GM23338 (cell line): Measurements from ENCODE around the gene PRELID2.

Source experiments
- CREB1 ChIP-seq: fragments of 250-450 bp; sonication (Bioruptor Pico); IDR thresholded peaks from 2 replicates; pipeline ENCODE4 v1.5.0; 2020; ENCODE audit warnings: low read depth, mild to moderate bottlenecking, moderate library complexity
- CTCF ChIP-seq, 2 experiments: fragments of 200-600 bp in 1 of 2; sonication (generic) in 1 of 2; conservative IDR thresholded peaks; 2 replicates each; pipeline versions ENCODE4 v1.5.1 to v1.6.1; 2016 to 2017; ENCODE audit warnings: antibody characterized with exemption in 2 of 2, low read depth in 2 of 2, mild to moderate bottlenecking in 2 of 2, moderate library complexity in 1 of 2
- EZH2 ChIP-seq: fragments of 200-600 bp; sonication (generic); IDR thresholded peaks from one replicate; pipeline ENCODE4 v1.8.0; 2017; ENCODE audit warnings: antibody characterized with exemption, mild to moderate bottlenecking, low read depth; ENCODE audit not compliant: unreplicated experiment
- EZH2phosphoT487 ChIP-seq: fragments of 200-600 bp; sonication (generic); IDR thresholded peaks from one replicate; pipeline ENCODE4 v1.8.1; 2018; ENCODE audit warnings: antibody characterized with exemption; ENCODE audit not compliant: unreplicated experiment
- JUNB ChIP-seq: IDR thresholded peaks from one replicate; pipeline ENCODE4 v1.6.1; 2016; ENCODE audit warnings: antibody characterized with exemption; ENCODE audit not compliant: unreplicated experiment
- POLR2AphosphoS5 ChIP-seq: IDR thresholded peaks from 2 replicates; pipeline ENCODE4 v1.6.1; 2016; ENCODE audit warnings: antibody characterized with exemption, low read depth
- TF ChIP-seq, protein P1 (sequence below): IDR thresholded peaks from one replicate; pipeline ENCODE4 v1.6.1; 2018; ENCODE audit warnings: antibody characterized with exemption; ENCODE audit not compliant: unreplicated experiment
- TF ChIP-seq, protein P2 (sequence below): fragments of 250-450 bp; sonication (Bioruptor Pico); IDR thresholded peaks from 2 replicates; pipeline ENCODE4 v1.5.0; 2020; ENCODE audit warnings: mild to moderate bottlenecking, moderate library complexity

GRCh38 chr5:145840458-145841132 is 5.5 kb upstream of the PRELID2 start:
- TF ChIP-seq CTCF (conservative IDR thresholded peaks at IDR 0.05; ENCODE audit: low read depth in 2 of 2) = no peak
- TF ChIP-seq EZH2 = no peak
- TF ChIP-seq CREB1 (CRISPR knock-in tag) = no peak
- no peak for TF ChIP-seq EZH2phosphoT487
- TF ChIP-seq POLR2AphosphoS5 = no peak
- TF ChIP-seq, protein P1, sequence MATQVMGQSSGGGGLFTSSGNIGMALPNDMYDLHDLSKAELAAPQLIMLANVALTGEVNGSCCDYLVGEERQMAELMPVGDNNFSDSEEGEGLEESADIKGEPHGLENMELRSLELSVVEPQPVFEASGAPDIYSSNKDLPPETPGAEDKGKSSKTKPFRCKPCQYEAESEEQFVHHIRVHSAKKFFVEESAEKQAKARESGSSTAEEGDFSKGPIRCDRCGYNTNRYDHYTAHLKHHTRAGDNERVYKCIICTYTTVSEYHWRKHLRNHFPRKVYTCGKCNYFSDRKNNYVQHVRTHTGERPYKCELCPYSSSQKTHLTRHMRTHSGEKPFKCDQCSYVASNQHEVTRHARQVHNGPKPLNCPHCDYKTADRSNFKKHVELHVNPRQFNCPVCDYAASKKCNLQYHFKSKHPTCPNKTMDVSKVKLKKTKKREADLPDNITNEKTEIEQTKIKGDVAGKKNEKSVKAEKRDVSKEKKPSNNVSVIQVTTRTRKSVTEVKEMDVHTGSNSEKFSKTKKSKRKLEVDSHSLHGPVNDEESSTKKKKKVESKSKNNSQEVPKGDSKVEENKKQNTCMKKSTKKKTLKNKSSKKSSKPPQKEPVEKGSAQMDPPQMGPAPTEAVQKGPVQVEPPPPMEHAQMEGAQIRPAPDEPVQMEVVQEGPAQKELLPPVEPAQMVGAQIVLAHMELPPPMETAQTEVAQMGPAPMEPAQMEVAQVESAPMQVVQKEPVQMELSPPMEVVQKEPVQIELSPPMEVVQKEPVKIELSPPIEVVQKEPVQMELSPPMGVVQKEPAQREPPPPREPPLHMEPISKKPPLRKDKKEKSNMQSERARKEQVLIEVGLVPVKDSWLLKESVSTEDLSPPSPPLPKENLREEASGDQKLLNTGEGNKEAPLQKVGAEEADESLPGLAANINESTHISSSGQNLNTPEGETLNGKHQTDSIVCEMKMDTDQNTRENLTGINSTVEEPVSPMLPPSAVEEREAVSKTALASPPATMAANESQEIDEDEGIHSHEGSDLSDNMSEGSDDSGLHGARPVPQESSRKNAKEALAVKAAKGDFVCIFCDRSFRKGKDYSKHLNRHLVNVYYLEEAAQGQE = no peak
- TF ChIP-seq JUNB = no peak
- TF ChIP-seq, protein P2, sequence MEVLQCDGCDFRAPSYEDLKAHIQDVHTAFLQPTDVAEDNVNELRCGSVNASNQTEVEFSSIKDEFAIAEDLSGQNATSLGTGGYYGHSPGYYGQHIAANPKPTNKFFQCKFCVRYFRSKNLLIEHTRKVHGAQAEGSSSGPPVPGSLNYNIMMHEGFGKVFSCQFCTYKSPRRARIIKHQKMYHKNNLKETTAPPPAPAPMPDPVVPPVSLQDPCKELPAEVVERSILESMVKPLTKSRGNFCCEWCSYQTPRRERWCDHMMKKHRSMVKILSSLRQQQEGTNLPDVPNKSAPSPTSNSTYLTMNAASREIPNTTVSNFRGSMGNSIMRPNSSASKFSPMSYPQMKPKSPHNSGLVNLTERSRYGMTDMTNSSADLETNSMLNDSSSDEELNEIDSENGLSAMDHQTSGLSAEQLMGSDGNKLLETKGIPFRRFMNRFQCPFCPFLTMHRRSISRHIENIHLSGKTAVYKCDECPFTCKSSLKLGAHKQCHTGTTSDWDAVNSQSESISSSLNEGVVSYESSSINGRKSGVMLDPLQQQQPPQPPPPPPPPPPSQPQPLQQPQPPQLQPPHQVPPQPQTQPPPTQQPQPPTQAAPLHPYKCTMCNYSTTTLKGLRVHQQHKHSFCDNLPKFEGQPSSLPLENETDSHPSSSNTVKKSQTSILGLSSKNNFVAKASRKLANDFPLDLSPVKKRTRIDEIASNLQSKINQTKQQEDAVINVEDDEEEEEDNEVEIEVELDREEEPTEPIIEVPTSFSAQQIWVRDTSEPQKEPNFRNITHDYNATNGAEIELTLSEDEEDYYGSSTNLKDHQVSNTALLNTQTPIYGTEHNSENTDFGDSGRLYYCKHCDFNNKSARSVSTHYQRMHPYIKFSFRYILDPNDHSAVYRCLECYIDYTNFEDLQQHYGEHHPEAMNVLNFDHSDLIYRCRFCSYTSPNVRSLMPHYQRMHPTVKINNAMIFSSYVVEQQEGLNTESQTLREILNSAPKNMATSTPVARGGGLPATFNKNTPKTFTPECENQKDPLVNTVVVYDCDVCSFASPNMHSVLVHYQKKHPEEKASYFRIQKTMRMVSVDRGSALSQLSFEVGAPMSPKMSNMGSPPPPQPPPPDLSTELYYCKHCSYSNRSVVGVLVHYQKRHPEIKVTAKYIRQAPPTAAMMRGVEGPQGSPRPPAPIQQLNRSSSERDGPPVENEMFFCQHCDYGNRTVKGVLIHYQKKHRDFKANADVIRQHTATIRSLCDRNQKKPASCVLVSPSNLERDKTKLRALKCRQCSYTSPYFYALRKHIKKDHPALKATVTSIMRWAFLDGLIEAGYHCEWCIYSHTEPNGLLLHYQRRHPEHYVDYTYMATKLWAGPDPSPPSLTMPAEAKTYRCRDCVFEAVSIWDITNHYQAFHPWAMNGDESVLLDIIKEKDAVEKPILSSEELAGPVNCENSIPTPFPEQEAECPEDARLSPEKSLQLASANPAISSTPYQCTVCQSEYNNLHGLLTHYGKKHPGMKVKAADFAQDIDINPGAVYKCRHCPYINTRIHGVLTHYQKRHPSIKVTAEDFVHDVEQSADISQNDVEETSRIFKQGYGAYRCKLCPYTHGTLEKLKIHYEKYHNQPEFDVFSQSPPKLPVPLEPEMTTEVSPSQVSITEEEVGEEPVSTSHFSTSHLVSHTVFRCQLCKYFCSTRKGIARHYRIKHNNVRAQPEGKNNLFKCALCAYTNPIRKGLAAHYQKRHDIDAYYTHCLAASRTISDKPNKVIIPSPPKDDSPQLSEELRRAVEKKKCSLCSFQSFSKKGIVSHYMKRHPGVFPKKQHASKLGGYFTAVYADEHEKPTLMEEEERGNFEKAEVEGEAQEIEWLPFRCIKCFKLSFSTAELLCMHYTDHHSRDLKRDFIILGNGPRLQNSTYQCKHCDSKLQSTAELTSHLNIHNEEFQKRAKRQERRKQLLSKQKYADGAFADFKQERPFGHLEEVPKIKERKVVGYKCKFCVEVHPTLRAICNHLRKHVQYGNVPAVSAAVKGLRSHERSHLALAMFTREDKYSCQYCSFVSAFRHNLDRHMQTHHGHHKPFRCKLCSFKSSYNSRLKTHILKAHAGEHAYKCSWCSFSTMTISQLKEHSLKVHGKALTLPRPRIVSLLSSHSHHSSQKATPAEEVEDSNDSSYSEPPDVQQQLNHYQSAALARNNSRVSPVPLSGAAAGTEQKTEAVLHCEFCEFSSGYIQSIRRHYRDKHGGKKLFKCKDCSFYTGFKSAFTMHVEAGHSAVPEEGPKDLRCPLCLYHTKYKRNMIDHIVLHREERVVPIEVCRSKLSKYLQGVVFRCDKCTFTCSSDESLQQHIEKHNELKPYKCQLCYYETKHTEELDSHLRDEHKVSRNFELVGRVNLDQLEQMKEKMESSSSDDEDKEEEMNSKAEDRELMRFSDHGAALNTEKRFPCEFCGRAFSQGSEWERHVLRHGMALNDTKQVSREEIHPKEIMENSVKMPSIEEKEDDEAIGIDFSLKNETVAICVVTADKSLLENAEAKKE (CRISPR knock-in tag) = no peak
